Left lung (tissue), 10 donors: ENCODE results near the gene MPRIP. TPM values are rescaled to one million over a fixed set of nuclear protein-coding genes. Genes with fewer than 3 reads are reported as not detected.
A peak's percentile ranks its signal among the peaks of the same experiment; 100 is the strongest.

Experiments used
- ATAC-seq: fragments of 200-7000 bp; cut with Tn5 transposase; one replicate; pipeline ENCODE4 v1.9.1; 2020; ENCODE audit warnings: moderate library complexity
- DNase-seq, 4 donors: peaks; one replicate each; pipeline ENCODE4 v3.0.0-alpha.2; 2013 to 2020
- H3K27ac ChIP-seq, 2 donors: fragments of 200-600 bp; sonication (generic) in 1 of 2; one replicate each; pipeline versions ENCODE4 v1.5.0 to v1.8.0; 2020 to 2021
- H3K27me3 ChIP-seq, 2 donors: fragments of 200-600 bp; sonication (generic) in 1 of 2; one replicate each; pipeline versions ENCODE4 v1.5.0 to v1.8.0; 2020 to 2021
- H3K36me3 ChIP-seq, 2 donors: fragments of 200-600 bp; sonication (generic) in 1 of 2; one replicate each; pipeline versions ENCODE4 v1.5.0 to v1.8.0; 2020 to 2021
- H3K4me1 ChIP-seq, 2 donors: fragments of 200-600 bp; one replicate each; pipeline ENCODE4 v1.8.0; 2021
- H3K4me3 ChIP-seq, 2 donors: fragments of 200-600 bp; sonication (generic) in 1 of 2; one replicate each; pipeline versions ENCODE4 v1.5.0 to v1.8.0; 2020 to 2021; ENCODE audit warnings: mild to moderate bottlenecking in 1 of 2
- H3K9me3 ChIP-seq, 2 donors: fragments of 200-600 bp; sonication (generic) in 1 of 2; one replicate each; pipeline versions ENCODE4 v1.5.0 to v1.8.0; 2020 to 2021
- CTCF ChIP-seq, 2 donors: fragments of 200-600 bp; sonication (generic) in 1 of 2; IDR thresholded peaks; one replicate each; pipeline versions ENCODE4 v1.5.0 to v1.8.0; 2021; ENCODE audit warnings: antibody characterized with exemption in 2 of 2
- intact Hi-C, 2 donors: fragments of 100-400 bp; cut with DNase I; formaldehyde crosslinking; loops; one replicate each; pipeline versions ENCODE4 v1.11.2 to v1.14.2; 2022
- polyA plus RNA-seq, 6 donors: library from polyadenylated mRNA; unstranded; fragments of 120-200 nt; gene quantifications; one replicate each; pipeline ENCODE4 v1.2.1, GENCODE V29; 2013; ENCODE audit not compliant: insufficient read length in 6 of 6
- total RNA-seq, 2 donors: library from RNA; stranded (reverse); fragmentation: NEBNext Ultra II Directional; extraction: Animal tissue kit (Norgen Biotek cat#: 25700); gene quantifications; one replicate each; pipeline ENCODE4 v1.2.1, GENCODE V29; 2021
- donor health status: DM: no; HTN: yes; CAD: no.
- donor health status: DM: no; HTN: no; CAD: no.

Gene MPRIP
- total and polyA plus RNA-seq, 8 donors: 221 to 338 (median 257) TPM

- ATAC-seq (peak; percentile 46), DNase-seq (peak in 1 of 4 donors; percentile 47)
- Histone ChIP-seq H3K9me3 (no peaks in the 10 kb centered on the region), H3K4me1 (peaks cover 10 to 45% of the 10 kb centered on the region in 2 donors), H3K27ac (peak overlapping the region; percentile 33 to 71), H3K4me3 (no peak overlapping the region), H3K27me3 (no peaks in the 10 kb centered on the region), H3K36me3 (peaks cover 10 to 95% of the 10 kb centered on the region in 2 donors)
- no peak for TF ChIP-seq CTCF (IDR thresholded peaks at IDR 0.05)
- intact Hi-C loops: no loop called here
Measured at GRCh38 chr17:17152385-17152784, 110.1 kb downstream of the MPRIP start.

- H3K36me3 ChIP-seq: peaks cover 10 to 95% of the 10 kb centered on the region in 2 donors
- no peak overlapping the region for H3K27ac ChIP-seq
- intact Hi-C loops: no loop called here
- ATAC-seq: no peak
- H3K4me1 ChIP-seq: peaks cover 10 to 45% of the 10 kb centered on the region in 2 donors
- DNase-seq: peak in 1 of 4 donors; percentile 58
- H3K27me3 ChIP-seq: no peaks in the 10 kb centered on the region
- H3K9me3 ChIP-seq: no peaks in the 10 kb centered on the region
- H3K4me3 ChIP-seq: no peak overlapping the region
- no peak for TF ChIP-seq CTCF (IDR thresholded peaks at IDR 0.05)
Measured at GRCh38 chr17:17153071-17153470, 110.8 kb downstream of the MPRIP start.

- intact Hi-C loops: no loop called here
- no peaks in the 10 kb centered on the region for H3K27me3 ChIP-seq
- H3K9me3 ChIP-seq: no peaks in the 10 kb centered on the region
- H3K27ac ChIP-seq: no peak overlapping the region
- no peak overlapping the region for H3K4me3 ChIP-seq
- peaks cover 10 to 95% of the 10 kb centered on the region in 2 donors for H3K36me3 ChIP-seq
- no peak for TF ChIP-seq CTCF (IDR thresholded peaks at IDR 0.05)
- DNase-seq (peak in 1 of 4 donors; percentile 34), ATAC-seq (no peak)
- peaks cover 10 to 44% of the 10 kb centered on the region in 2 donors for H3K4me1 ChIP-seq
Measured at GRCh38 chr17:17153709-17154108, 111.5 kb downstream of the MPRIP start.

GRCh38 chr17:17154556-17154955 lies 112.3 kb downstream of the MPRIP start:
- Histone ChIP-seq H3K9me3 (no peaks in the 10 kb centered on the region), H3K4me1 (peaks cover 10 to 35% of the 10 kb centered on the region in 2 donors), H3K4me3 (no peak overlapping the region), H3K36me3 (peaks cover 10 to 99% of the 10 kb centered on the region in 2 donors), H3K27ac (no peak overlapping the region), H3K27me3 (no peaks in the 10 kb centered on the region)
- intact Hi-C loops: no loop called here
- ATAC-seq: no peak
- TF ChIP-seq CTCF (IDR thresholded peaks at IDR 0.05): no peak
- DNase-seq: peak in 1 of 4 donors; percentile 26

DNA sequence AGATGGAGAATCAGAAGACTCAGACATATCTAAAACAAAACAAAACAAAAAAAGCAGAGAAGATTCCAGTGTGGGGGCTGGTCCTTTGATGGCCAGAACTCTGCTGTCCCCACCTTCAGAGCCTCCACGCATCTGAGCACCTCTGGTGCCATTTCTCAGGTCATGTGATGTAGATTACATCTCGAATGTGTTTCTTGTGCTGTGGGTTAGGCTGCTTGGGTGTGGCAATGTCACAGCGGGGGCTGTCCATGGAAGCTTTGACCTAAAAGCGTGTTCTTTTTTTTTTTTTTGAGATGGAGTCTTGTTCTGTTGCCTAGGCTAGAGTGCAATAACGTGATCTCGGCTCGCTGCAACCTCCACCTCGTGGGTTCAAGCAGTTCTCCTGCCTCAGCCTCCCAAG lies 112.7 kb downstream of the MPRIP start:
- intact Hi-C loops: no loop called here
- DNase-seq: peak in 1 of 4 donors; percentile 21
- no peak for TF ChIP-seq CTCF (IDR thresholded peaks at IDR 0.05)
- H3K27me3 ChIP-seq: no peaks in the 10 kb centered on the region
- no peak for ATAC-seq
- no peak overlapping the region for H3K27ac ChIP-seq
- peaks cover 9 to 99% of the 10 kb centered on the region in 2 donors for H3K36me3 ChIP-seq
- peaks cover 10 to 31% of the 10 kb centered on the region in 2 donors for H3K4me1 ChIP-seq
- no peaks in the 10 kb centered on the region for H3K9me3 ChIP-seq
- H3K4me3 ChIP-seq: no peak overlapping the region
